HCT116 (cell line): ENCODE measurements around the gene ZBTB49. TPM values are rescaled to one million over a fixed set of nuclear protein-coding genes. Genes with fewer than 3 reads are reported as not detected.

Experiments
- ATAC-seq: fragments of 200-7000 bp; cut with Tn5 transposase; 2 replicates; pipeline ENCODE4 v1.9.1; 2020; ENCODE audit warnings: mild to moderate bottlenecking, moderate library complexity
- BruUV-seq: library from RNA; stranded (reverse); fragments of 400-500 nt; replicated peaks from 2 replicates; lab custom pipeline; 2021; lab: Mats Ljungman, UMichigan
- CTCF ChIA-PET: fragments of 300-600 bp; sonication (Branson Sonifier 250); formaldehyde crosslinking; loops from one replicate; lab custom pipeline; 2021; ENCODE audit warnings: antibody characterized with exemption; lab: Charles Lee
- POLR2A ChIA-PET: fragments of 300-600, 350-600 bp; sonication (Branson Sonifier 250); formaldehyde crosslinking; loops from one replicate; lab custom pipeline; 2021; ENCODE audit warnings: antibody characterized with exemption; lab: Charles Lee
- RAD21 ChIA-PET, 2 experiments: fragments of 300-600 bp; sonication (Branson Sonifier 250); formaldehyde crosslinking; loops; one replicate each; lab custom pipeline; 2023; ENCODE audit warnings: low total read pairs in 2 of 2; ENCODE audit not compliant: uncharacterized antibody in 2 of 2, unreplicated experiment in 2 of 2, low non-redundant PET in 1 of 2; lab: Charles Lee
- DNase-seq: peaks from one replicate; pipeline ENCODE4 v3.0.0-alpha.2; 2010; ENCODE audit warnings: low read depth, low spot score
- H2AFZ ChIP-seq: fragments of 200-600 bp; shearing (Covaris generic), sonication (generic); 2 replicates; pipeline ENCODE4 v1.6.1; 2017; ENCODE audit warnings: low read depth, mixed run types, mixed read lengths, antibody characterized with exemption, low read length; ENCODE audit not compliant: poor library complexity, severe bottlenecking
- H3K27ac ChIP-seq: 2 replicates; pipeline ENCODE4 v1.5.1; 2012; ENCODE audit warnings: low read depth, low read length
- H3K27me3 ChIP-seq: fragments of 200-600 bp; sonication (generic); 2 replicates; pipeline ENCODE4 v1.6.1; 2016; ENCODE audit warnings: mixed run types, low read length, mixed read lengths; ENCODE audit not compliant: insufficient read depth
- H3K36me3 ChIP-seq, 2 experiments: fragments of 200-500 bp in 1 of 2; fragments of 200-600 bp in 1 of 2; sonication (Bioruptor generic) in 1 of 2; sonication (generic) in 1 of 2; 2 replicates each; pipeline versions ENCODE4 v1.5.1 to v1.6.1; 2014 to 2016; ENCODE audit warnings: low read length in 2 of 2, inconsistent platforms in 1 of 2, mixed read lengths in 1 of 2, mixed run types in 1 of 2; ENCODE audit not compliant: insufficient read depth in 2 of 2, control insufficient read depth in 1 of 2
- H3K4me1 ChIP-seq, 2 experiments: fragments of 200-600 bp in 1 of 2; sonication (generic) in 1 of 2; 2 replicates each; pipeline versions ENCODE4 v1.5.1 to v1.6.1; 2012 to 2017; ENCODE audit warnings: low read length in 2 of 2, inconsistent platforms in 1 of 2, mild to moderate bottlenecking in 1 of 2, mixed read lengths in 1 of 2, mixed run types in 1 of 2, moderate library complexity in 1 of 2; ENCODE audit not compliant: insufficient read depth in 2 of 2, control insufficient read depth in 1 of 2
- H3K4me2 ChIP-seq: fragments of 200-600 bp; sonication (generic); 2 replicates; pipeline ENCODE4 v1.6.1; 2017; ENCODE audit warnings: mixed run types, low read length, mixed read lengths
- H3K4me3 ChIP-seq, 2 experiments: fragments of 200-600 bp in 1 of 2; sonication (generic) in 1 of 2; replicated peaks in 1 of 2; 2 replicates each; pipeline ENCODE4 v1.5.1; 2011 to 2016; ENCODE audit warnings: low read length in 2 of 2, control low read depth in 1 of 2, low read depth in 1 of 2, mild to moderate bottlenecking in 1 of 2, mixed read lengths in 1 of 2, mixed run types in 1 of 2
- H3K79me2 ChIP-seq: fragments of 200-600 bp; sonication (generic); 2 replicates; pipeline ENCODE4 v1.6.1; 2017; ENCODE audit warnings: mild to moderate bottlenecking, mixed run types, low read length, moderate library complexity, mixed read lengths; ENCODE audit not compliant: insufficient read depth
- H3K9ac ChIP-seq: fragments of 200-600 bp; sonication (generic); 2 replicates; pipeline ENCODE4 v1.6.1; 2016; ENCODE audit warnings: low read length, mixed read lengths
- H3K9me2 ChIP-seq: fragments of 200-600 bp; sonication (generic), shearing (Covaris generic); 2 replicates; pipeline ENCODE4 v1.6.1; 2017; ENCODE audit warnings: mixed run types, mild to moderate bottlenecking, moderate library complexity; ENCODE audit not compliant: insufficient read depth
- H3K9me3 ChIP-seq, 2 experiments: fragments of 200-500 bp in 1 of 2; fragments of 200-600 bp in 1 of 2; sonication (Bioruptor generic) in 1 of 2; sonication (generic) in 1 of 2; 2 replicates each; pipeline ENCODE4 v1.6.1; 2014 to 2017; ENCODE audit warnings: low read length in 2 of 2, mixed read lengths in 2 of 2, inconsistent platforms in 1 of 2, low read depth in 1 of 2, mild to moderate bottlenecking in 1 of 2, mixed run types in 1 of 2, moderate library complexity in 1 of 2; ENCODE audit not compliant: control insufficient read depth in 1 of 2, insufficient read depth in 1 of 2
- H4K20me1 ChIP-seq: fragments of 200-600 bp; sonication (generic), shearing (Covaris generic); 2 replicates; pipeline ENCODE4 v1.6.1; 2017; ENCODE audit warnings: mixed run types, mild to moderate bottlenecking, moderate library complexity; ENCODE audit not compliant: insufficient read depth
- ATF3 ChIP-seq: IDR thresholded peaks from 2 replicates; pipeline ENCODE4 v1.6.1; 2012
- CEBPB ChIP-seq: IDR thresholded peaks from 2 replicates; pipeline ENCODE4 v1.6.1; 2012; ENCODE audit warnings: low read depth
- EZH2phosphoT487 ChIP-seq: fragments of 200-600 bp; IDR thresholded peaks from 2 replicates; pipeline ENCODE4 v1.6.1; 2018; ENCODE audit warnings: antibody characterized with exemption, borderline replicate concordance
- FOSL1 ChIP-seq: IDR thresholded peaks from 2 replicates; pipeline ENCODE4 v1.6.1; 2012; ENCODE audit warnings: low read depth
- MAX ChIP-seq: IDR thresholded peaks from 2 replicates; pipeline ENCODE4 v1.6.1; 2012
- intact Hi-C: fragments of 100-400 bp; cut with micrococcal nuclease; formaldehyde crosslinking; loops from 2 replicates; pipeline ENCODE4 v1.10.0; 2022
- total RNA-seq: library from RNA; stranded (reverse); gene quantifications from one replicate; pipeline ENCODE4 v1.2.1, GENCODE V29; 2021; ENCODE audit not compliant: unreplicated experiment
- TF ChIP-seq, protein P1 (sequence below): IDR thresholded peaks from 2 replicates; pipeline ENCODE4 v1.6.1; 2012; ENCODE audit warnings: low read depth

The ZBTB49 gene
- total RNA-seq, 1 experiment from 2014 or later, result 3.9 TPM

DNA sequence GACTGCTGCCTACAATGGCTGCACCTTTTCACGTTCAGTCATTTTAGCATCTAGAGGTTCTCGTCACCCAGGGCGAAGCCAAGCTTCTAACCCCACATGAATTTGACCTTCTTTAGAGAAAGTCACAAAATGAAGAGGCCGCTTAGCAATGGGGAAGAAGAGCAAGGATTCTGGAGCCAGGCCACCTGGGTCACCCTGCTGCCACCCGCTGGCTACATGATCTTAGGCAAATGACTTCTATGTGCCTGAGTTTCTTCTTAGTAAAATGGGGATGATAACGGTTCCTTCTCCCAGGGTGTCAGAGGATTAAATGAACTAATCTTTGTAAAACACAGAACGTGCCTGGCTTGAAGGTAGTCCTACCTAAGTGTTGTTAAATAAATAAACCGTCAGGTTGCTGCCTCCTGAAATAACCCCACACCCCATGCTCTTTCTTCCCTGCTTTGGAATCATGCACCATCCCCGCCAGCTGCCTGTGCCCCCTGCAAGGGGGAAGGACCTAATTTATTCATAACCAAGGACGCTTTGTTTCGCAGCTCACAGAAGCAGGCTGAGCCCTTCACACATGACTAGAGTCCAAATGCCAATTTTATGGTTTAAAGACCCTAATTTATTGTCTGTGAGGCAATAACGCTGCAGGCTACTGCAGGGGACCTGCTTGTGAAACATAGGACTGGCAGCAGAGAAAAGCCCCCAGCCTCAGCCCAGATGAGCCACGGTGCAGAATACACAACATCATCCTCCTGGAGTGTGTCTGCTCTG lies 68.2 kb downstream of the ZBTB49 start:
- H3K9me3 ChIP-seq, result no peaks in the 10 kb centered on the region
- DNase-seq (no peak), ATAC-seq (no peak)
- no peak overlapping the region for H3K27ac ChIP-seq
- H3K79me2 ChIP-seq, result no peaks in the 10 kb centered on the region
- no peak overlapping the region for H3K4me2 ChIP-seq
- H3K9me2 ChIP-seq, result no peaks in the 10 kb centered on the region
- ChIA-PET CTCF (no interaction called here), POLR2A (no interaction called here), RAD21 (no interaction called here)
- intact Hi-C loops, result no loop called here
- H4K20me1 ChIP-seq, result no peaks in the 10 kb centered on the region
- TF ChIP-seq ATF3 (no peak), CEBPB (no peak), FOSL1 (no peak), EZH2phosphoT487 (no peak), MAX (no peak)
- TF ChIP-seq, protein P1, sequence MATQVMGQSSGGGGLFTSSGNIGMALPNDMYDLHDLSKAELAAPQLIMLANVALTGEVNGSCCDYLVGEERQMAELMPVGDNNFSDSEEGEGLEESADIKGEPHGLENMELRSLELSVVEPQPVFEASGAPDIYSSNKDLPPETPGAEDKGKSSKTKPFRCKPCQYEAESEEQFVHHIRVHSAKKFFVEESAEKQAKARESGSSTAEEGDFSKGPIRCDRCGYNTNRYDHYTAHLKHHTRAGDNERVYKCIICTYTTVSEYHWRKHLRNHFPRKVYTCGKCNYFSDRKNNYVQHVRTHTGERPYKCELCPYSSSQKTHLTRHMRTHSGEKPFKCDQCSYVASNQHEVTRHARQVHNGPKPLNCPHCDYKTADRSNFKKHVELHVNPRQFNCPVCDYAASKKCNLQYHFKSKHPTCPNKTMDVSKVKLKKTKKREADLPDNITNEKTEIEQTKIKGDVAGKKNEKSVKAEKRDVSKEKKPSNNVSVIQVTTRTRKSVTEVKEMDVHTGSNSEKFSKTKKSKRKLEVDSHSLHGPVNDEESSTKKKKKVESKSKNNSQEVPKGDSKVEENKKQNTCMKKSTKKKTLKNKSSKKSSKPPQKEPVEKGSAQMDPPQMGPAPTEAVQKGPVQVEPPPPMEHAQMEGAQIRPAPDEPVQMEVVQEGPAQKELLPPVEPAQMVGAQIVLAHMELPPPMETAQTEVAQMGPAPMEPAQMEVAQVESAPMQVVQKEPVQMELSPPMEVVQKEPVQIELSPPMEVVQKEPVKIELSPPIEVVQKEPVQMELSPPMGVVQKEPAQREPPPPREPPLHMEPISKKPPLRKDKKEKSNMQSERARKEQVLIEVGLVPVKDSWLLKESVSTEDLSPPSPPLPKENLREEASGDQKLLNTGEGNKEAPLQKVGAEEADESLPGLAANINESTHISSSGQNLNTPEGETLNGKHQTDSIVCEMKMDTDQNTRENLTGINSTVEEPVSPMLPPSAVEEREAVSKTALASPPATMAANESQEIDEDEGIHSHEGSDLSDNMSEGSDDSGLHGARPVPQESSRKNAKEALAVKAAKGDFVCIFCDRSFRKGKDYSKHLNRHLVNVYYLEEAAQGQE, result no peak
- H3K4me1 ChIP-seq, result no peaks in the 10 kb centered on the region
- H3K9ac ChIP-seq, result no peak overlapping the region
- BruUV-seq, result no TSS peak
- no peaks in the 10 kb centered on the region for H3K36me3 ChIP-seq
- no peak overlapping the region for H3K4me3 ChIP-seq
- no peak overlapping the region for H2AFZ ChIP-seq
- no peaks in the 10 kb centered on the region for H3K27me3 ChIP-seq
